GM12891 (cell line): ENCODE measurements around the gene FAM50A.

Experiments used
- POLR2A ChIP-seq: IDR thresholded peaks from 2 replicates; pipeline ENCODE4 v1.6.1; 2011; ENCODE audit warnings: low read depth, low read length, control low read depth
- POLR2AphosphoS5 ChIP-seq: IDR thresholded peaks from 2 replicates; pipeline ENCODE4 v1.6.1; 2011; ENCODE audit warnings: low read depth, low read length, control low read depth

GRCh38 chrX:154446430-154446829 lies 2.5 kb downstream of the FAM50A start:
- TF ChIP-seq POLR2AphosphoS5 (no peak), POLR2A (no peak)
